ENCODE results near the gene NFYB.
A peak's percentile ranks its signal among the peaks of the same experiment; 100 is the strongest.
"Not testable (repeated sequence)": the region's sequence is repeated elsewhere in the genome, so short reads cannot be mapped to it uniquely, and the experiment has no call there.

Gene NFYB

DNA sequence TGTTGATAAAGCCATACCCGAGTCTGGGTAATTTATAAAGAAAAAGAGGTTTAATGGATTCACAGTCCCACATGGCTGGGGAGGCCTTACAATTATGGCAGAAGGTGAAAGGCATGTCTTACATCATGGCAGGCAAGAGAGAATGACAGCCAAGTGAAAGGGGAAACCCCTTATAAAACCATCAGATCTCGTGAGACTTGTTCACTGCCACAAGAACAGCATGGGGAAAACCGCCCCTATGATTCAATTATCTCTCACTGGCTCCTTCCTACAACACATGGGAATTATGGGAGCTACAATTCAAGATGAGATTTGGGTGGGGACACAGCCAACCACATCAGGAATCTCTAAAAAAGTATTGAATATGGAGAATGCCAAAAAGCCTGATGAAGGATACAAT lies 25.0 kb upstream of the NFYB start:
- not testable (repeated sequence) for DNase-seq (ENCODE audit: low read depth in 2 of 2, low spot score in 1 of 2)

DNA sequence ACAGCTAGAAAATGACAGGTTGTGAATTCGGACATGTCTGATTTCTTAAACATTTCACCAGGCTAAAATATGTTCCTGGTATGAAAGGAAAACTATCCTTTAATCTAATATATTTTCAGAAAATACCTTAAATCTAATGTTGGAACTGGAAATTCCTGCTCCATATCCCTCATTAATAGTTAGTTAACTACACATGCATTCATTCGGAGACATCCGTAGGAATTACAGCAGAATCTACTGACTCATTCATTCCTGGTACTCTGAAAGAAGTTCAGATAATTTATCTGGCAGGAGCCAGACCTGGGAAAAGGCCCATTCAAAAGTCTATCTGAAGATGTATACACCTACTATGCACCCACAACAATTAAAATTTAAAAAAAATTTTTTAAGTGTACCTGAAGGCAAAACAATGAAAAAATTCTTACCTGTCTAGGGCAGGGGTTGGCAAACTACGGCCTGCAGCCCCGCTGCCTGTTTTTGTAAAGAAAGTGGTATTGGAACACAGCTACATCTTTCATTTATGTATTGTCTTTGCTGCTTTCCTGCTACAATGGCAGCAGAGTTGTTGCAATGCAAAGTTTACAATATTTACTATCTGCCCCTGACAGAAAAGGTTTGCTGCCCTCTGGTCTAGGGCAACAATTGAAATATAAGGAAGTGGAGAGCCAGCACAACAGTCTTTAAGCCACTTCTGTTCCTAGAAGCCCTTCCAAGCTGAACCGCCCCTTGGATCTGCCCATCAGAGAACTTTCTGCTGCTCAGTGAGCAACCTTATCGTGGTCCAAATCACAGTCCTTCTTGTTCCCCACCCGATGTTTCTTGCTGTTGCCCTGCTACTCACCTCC lies 17.9 kb upstream of the NFYB start:
- DNase-seq (ENCODE audit: low read depth in 2 of 2, low spot score in 1 of 2): no peak

DNA sequence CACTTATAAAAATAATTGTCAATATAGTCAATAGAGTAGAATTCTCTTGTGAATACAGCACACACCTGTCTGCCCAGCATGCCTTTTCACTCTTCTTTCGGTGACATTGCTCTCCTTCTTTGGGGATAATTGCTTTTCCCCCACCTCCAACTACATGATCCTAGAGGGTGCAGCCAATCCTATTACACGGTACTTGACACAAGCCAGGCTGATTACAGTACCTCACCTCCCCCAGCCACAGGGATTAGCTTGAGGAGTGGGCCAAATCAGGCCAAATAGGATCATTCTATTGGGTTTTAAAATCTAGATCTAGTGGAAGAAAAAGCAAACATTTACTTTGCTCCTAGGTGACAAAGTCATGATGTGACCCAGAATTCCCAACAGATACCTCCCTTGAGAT lies 16.8 kb upstream of the NFYB start:
- DNase-seq (ENCODE audit: low read depth in 2 of 2, low spot score in 1 of 2): no peak

DNA sequence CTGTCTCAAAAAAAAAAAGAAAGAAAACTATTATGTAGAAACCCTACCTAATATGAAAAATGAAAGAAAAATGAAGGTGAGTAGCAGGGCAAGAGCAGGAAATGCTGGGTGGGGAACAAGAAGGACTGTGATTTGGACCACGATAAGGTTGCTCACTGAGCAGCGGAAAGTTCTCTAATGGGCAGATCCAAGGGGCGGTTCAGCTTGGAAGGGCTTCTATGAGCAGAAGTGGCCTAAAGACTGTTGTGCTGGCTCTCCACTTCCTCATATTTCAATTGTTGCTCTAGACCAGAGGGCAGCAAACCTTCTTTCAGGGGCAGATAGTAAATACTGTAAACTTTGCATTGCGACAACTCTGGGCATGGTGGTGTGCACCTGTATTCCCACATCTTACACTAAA lies 16.3 kb upstream of the NFYB start:
- DNase-seq (ENCODE audit: low read depth in 2 of 2, low spot score in 1 of 2): no peak

DNA sequence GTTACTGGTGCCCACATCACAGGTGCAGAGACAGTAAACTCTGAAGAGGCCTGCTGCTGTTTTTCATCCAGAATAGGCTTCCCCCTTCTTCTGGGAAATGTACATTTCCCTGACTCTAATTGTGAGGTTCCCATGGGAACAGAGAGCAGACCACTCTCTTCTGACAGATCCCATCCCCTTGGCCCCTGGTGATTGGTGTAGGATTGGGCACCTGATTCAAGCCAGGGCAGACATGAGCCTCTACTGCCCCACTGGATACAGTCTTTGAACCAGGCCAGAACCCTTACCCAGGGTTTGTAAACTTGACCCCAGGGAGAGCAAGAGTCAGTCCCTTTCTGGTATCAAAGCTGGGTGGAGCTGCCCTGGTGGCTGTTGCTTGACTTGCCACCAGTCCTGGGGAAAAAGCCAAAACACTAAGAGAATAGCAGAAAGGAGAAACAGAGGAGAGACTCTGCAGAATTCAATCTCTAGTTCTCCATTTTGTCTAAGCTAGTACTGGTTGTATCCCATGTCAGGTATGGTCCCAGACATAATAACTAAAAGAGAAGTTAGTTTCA lies 14.8 kb upstream of the NFYB start:
- no peak for DNase-seq (ENCODE audit: low read depth in 2 of 2, low spot score in 1 of 2)

DNA sequence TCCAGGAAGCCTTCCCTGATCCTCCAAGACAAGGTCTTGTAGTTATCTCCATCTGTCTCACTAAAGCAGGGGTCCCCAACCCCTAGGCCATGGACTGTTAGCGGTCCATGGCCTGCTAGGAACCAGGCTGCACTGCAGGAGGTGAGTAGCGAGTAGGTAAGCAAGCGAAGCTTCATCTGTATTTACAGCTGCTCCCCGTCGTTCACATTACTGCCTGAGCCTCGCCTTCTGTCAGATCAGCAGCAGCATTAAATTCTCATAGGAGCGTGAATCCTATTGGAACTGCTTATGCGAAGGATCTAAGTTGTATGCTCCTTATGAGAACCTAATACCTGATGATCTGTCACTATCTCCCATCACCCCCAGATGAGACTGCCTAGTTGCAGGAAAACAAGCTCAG lies 12.4 kb upstream of the NFYB start:
- no peak for DNase-seq (ENCODE audit: low read depth in 2 of 2, low spot score in 1 of 2)

DNA sequence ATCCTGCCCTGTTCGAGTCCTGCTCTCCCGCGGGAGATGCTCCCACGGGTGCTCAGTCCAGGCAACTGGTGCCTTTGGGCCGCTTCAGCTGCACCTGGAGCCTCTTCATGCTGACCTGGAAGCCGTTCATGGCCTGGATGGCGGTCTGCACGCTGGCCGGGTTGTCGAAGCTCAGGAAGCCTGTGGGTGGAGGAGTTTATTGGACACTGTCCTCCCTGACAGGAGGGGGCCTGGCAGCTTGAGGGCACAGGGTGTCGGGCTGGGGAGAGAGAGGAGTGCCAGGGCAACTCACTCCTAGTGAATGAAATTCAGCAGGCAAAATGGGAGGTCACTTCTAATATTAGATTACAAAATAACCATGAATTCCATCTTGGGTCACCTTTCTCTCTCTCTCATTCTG lies 9.3 kb upstream of the NFYB start:
- no peak for DNase-seq (ENCODE audit: low read depth in 2 of 2, low spot score in 1 of 2)

DNA sequence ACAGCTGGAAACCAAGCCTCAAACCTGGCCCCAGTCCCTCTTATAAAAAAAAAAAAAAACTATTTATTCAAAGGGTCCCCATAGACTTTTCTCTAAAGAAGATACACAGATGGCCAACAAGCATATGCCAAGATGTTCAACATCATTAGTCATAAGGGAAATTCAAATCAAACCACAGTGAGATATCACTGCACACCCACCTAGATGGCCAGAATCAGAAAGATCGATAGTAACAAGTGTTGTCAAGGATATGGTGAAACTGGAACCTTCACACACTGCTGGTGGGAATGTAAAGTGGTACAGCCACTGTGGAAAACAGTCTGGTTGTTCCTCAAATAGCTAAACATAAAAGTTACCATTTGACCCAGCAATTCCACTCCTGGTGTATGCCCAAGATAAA lies 5.9 kb upstream of the NFYB start:
- no peak for DNase-seq (ENCODE audit: low read depth in 2 of 2, low spot score in 1 of 2)

DNA sequence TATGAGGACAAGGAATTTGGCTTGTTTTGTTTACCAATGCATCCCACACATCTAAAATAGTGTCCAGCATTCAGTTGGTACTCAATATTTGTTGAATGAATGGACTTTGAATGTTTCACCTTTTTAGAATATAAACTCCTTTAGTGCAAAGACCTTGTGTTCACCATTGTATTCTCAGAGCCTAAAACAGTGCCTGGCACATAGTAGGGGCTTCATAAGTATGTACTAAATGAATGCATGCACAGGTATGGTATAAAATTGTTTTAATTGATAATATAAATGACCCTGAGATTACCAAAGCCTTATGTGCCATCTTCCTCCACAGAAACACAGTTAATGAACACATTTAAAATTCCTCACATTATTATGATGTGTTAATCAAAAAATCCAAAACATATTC lies 5.0 kb upstream of the NFYB start:
- DNase-seq (ENCODE audit: low read depth in 2 of 2, low spot score in 1 of 2): no peak

DNA sequence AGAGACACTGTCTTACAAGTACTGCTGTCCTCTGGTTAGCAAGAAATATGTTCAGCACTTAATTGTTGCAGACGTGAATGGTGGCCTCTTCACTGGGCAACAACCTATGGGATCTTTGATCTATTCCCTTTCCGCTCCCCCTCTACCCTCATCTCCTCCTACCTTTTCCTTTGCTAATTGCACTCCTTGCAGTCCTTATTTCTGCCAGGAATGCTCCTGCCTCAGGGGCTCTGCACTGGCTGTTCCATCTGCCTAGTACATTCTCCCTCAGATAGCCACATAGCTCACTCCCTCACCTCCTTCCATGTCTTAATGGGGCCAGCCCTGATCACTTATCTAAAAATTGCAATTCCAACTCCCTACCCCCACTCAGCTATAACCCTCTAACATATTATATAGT lies 4.5 kb upstream of the NFYB start:
- DNase-seq (ENCODE audit: low read depth in 2 of 2, low spot score in 1 of 2): no peak

DNA sequence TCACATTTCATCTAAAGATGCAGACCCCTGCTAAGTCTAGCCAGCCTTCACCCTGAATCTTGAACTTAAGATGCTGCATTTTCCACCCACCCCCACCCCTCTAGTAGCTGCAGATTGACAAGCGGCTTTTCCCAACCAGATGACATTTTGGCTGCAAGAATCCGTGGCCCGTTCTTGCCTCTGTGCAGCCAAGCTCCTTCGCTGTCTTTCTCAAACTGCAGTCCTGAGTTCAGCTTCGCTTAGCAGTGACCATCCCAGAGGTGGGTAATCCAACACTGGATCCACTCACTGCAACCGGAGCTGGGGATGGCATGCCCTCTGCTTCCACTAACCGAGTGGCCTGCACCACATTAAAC lies 765 bp upstream of the NFYB start:
- DNase-seq (ENCODE audit: low read depth in 2 of 2, low spot score in 1 of 2): no peak

DNA sequence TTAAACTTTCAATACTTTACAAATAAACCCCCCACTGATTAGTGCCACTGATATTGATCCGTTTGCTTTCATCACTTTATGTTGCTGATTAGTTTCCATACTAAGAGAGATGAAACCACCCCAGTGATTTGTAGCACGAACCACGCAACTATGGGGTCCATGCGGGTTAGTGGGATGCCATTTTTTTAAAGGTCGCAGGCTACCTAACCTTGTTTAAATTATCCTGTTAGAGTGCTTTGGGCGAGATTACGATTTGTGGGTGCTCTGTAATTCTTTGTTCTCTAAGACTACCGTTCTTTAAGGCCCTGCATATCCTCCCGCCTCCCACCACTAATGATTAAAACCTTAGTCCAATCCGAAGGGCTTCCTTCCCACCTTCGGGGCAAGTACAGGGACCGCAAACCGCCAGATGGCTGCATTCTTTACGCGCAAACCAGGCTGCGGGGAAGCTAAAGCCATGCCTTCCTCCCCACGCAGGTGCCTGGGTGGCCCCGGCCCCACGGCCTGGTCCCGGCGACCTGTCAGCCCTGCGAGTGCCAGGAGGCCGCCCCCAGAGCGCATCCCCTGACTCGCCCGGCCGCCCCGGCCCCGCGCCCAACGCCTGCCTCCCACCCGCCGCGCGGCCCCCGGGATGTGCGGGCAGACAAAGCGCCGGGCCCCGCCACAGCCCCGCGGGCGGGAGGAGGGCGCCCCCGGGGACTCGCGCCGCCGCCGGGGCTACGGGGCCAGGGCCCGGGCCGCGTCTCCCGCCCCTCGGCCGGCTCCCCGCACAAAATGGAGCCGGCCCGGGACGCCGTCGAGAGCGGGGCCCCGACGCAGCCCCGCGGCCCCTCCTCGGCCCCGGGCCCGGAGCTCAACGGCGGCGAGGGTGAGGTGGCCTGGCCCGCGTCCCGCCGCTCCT lies 759 bp downstream of the NFYB start:
- DNase-seq (ENCODE audit: low read depth in 2 of 2, low spot score in 1 of 2): peak in 1 of 2 donors; percentile 21

DNA sequence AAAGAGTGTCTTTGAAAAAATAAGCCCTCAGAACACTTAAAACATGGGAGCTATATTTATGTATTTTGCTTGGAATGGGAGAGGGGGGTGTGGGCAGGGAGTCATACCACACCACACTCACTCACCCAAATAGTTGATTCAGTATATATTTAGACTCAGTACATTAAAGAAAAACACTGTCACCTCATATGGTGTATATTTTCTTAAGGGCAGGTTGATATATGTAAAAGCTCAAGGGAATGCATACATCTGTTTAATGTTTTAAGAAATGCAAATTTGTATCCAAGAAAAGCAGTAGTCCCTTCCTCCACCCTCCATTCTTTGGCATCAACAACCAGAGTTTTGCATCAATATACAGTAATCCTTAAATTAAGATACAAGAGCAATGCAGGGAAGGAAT lies 1.4 kb downstream of the NFYB start:
- DNase-seq (ENCODE audit: low read depth in 2 of 2, low spot score in 1 of 2): no peak

DNA sequence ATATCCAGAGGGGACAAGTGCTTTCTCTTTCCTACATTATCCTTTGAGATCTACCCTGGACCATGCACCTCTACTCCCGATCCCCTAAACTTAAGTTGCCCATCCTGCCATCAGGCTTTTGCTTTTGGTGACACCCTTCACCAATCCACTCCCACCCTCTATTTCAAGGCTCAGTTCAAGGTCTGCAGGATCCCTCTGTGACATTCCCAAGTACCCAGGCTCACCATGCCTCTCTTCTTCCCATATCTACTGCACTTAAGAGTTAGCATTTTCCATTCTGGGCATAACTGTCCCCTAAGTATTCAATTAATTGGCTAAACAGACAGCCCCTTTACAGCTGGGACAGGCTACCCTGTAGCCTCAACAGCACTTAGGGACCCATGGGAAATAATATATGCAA lies 3.1 kb downstream of the NFYB start:
- DNase-seq (ENCODE audit: low read depth in 2 of 2, low spot score in 1 of 2): no peak

DNA sequence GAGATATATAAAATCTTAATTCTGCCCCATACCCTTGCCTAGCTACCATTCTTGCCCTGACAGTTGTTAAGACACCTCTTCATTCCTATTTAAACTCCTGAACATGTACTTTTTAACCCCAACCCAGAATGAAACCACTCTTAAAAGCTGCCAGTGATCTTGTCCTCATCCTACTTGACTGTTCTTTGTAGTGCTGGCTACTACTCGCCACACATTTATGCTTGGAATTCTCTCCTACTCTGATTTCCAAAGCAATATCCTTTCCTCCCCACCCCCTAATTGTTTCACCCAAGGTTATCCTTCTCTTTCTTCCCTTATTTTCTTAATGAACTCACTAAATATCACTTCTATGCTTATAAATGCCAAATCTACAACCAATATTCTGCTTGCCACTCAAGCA lies 4.1 kb downstream of the NFYB start:
- no peak for DNase-seq (ENCODE audit: low read depth in 2 of 2, low spot score in 1 of 2)

DNA sequence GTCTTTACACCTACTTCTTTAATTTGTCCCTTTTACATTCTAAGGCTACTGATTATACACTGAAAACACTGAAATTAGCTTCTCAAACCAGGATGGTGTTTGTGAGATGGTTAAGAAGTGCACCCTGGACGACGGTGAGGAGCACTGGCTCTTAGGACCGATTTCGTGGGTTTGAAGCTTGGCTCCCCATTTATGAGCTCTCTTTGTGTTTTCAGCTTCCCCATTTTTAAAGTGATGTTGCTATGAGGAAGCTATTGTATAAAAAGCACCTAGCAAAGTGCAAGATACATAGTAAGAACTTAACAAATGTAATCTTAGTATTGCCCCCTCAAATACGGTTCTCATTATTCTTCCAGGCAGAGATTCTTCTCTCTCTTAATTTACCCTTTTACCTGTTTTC lies 4.7 kb downstream of the NFYB start:
- DNase-seq (ENCODE audit: low read depth in 2 of 2, low spot score in 1 of 2): no peak

DNA sequence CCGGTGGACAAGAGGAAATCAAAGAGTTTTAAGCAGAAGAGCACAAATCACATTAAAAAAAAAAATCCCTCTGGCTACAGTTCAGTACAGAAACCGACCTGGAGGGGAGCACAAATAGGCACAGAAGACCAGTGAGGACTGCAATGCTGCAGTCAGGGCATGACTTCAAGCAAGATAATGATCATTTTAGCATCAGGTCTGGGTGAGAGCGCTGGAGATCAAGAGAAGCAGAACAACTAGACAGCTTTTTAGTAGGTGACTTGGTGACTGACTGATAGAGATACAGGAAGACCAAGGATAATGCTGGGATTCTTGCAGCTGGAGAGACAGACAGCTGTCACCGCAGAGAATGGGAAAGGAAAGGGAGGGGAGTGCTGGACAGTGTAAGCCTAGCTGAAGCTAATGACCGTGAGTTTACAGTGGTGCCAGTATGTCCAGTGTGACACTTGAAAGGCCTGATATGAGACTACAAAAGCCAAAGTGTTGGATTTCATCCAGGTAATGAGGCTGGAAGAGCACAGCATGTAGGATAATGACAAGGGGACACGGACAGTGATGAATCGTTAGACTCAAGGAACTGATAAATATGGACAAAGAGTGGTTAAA lies 5.6 kb downstream of the NFYB start:
- DNase-seq (ENCODE audit: low read depth in 2 of 2, low spot score in 1 of 2): no peak

DNA sequence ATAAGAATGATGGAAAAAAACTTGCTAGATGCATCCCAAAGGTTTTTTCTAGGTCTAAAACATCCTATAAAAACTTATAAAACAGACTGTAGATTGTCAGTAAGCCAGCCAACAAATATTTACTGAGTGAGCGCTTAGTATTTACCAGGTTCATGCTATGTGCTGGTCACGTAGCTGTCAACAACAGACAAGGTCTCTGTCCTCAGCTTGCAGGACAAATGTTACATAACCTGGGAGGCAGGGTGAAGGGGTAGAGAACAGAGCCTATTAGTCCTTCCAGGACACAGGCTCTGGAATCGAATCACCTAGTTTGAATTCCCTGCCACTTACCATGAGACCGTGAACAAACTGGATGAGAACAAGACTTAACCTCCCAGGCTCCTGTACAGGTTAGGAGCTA lies 6.4 kb downstream of the NFYB start:
- DNase-seq (ENCODE audit: low read depth in 2 of 2, low spot score in 1 of 2): no peak

DNA sequence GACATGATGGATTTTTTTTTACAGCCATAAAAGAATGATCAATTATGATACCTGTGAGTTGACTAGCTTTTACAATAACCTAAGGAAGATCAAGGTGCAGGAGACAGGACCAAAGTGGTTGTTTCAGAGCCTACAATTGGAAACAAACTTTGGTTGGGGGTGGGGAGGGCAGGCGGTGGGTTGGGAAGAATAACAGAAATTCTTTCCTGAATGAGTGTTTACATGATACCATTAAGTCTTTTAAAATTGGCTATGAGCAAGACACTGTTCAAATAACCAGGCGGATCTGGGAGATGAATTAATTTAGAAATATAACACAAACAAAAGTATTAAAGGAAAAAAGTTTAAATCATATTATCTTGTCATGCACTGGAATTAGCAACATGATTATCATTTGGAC lies 7.2 kb downstream of the NFYB start:
- DNase-seq (ENCODE audit: low read depth in 2 of 2, low spot score in 1 of 2): no peak

DNA sequence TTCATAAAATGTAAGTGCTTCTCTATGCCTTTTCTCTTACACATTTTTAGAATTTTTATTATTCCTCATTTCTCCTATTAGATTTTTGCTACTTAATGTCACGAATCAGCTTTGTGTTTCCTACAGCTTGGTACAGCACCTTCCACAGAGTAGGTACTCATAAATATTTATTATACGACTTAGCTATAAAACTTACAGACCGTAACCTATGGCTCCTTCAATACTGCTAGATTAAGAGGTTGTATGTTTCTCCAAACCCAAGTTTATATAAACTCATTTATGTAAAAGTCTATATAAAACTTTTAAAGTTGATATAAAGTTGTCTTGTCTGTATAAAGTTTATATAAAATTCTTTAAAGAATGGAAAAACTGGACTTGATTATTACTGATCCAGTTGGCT lies 11.5 kb downstream of the NFYB start:
- DNase-seq (ENCODE audit: low read depth in 2 of 2, low spot score in 1 of 2): no peak

DNA sequence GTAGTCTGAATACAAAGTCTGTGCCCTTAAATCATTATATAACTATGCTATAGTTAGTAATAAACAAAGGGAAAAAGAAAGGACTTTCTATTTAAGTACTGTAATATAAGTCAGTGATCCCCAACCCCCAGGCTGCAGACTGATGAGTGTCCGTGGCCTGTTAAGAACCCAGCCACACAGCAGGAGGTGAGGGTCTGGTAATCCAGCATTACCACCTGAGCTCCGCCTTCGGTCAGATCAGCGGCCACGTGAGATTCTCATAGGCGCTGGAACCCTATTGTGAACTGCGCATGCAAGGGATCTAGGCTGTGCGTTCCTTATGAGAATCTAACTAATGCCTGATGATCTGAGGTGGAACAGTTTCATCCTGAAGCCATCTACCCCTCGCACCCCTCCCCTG lies 15.7 kb downstream of the NFYB start:
- no peak for DNase-seq (ENCODE audit: low read depth in 2 of 2, low spot score in 1 of 2)

DNA sequence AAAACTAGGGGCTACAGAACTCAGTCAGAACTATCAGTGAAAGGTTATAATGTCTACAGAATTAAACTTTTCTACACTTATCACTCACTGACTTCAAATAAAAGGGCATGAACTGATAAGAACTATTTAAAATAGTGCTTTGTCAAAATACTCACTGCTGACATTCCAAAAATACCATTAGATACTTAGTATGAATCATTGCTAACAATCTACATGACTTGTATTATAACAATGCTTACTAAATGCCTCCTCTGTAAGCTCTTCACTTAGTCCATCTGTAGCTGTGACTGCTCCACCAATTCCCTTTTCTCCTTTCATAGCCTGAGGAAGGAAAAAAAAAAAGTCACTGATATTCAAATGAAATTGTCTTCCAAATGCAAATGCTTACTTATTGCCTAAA lies 17.0 kb downstream of the NFYB start:
- no peak for DNase-seq (ENCODE audit: low read depth in 2 of 2, low spot score in 1 of 2)
